NK-92 (cell line): Measurements from ENCODE around the gene ADAMTS17.
"Not testable (repeated sequence)": the region's sequence is repeated elsewhere in the genome, so short reads cannot be mapped to it uniquely, and the experiment has no call there.

ENCODE experiments used
- DNase-seq: peaks from one replicate; lab custom pipeline; 2025; ENCODE audit not compliant: unreplicated experiment; lab: John Stamatoyannopoulos, UW

ADAMTS17 gene

DNA sequence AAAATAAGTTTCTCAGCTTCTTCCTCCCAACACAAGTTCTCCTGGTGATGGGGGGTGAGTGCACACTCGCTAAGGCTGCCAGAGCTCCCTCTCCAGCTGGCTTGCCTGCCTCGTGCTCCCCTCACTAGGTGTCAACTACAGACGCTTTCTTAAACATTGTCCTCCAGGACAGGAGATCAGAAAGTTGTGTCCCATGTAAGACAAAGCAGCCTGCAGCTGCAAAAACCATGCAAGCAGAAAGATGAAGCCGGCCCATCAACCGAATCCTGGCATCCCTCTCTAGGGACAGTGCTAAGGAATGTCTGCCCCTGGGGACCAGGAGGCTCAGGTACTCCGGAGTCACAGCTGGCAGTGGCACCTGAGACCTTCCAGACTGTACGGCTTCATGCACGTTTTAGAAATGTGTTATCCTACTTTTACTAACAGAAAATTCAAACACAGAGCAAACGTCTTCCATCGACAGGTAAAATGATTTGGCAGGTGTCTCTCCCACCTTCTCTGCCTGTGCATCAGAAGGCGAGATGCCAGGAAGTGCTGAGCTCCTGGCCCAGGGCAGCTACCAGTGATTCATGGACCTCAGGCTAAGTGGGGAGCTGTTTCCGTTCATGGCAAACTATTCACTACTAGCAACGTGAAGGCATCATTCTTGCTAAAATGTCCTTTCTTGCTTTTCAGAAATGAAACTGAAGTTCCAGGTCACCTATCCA is 246.1 kb downstream of the ADAMTS17 start:
- DNase-seq = no peak

DNA sequence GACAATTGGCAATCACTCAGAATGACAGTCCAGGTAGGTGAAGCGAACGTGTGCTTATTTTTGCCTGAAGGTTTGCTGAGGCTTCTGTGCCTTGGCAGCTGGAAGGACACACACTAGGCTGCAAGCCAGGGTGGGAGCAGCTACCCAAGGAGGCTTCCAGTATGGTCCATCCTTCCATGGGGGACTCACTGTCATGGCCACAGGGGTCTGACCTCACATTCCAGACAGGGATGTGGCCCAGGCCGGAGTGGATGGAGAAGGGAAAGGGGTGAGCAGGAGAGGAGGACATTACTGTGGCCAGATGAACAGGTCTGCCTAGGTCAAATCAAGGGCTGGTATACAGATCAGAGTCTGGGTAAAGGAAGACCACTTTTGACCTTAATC is 247.7 kb downstream of the ADAMTS17 start:
- no peak for DNase-seq

DNA sequence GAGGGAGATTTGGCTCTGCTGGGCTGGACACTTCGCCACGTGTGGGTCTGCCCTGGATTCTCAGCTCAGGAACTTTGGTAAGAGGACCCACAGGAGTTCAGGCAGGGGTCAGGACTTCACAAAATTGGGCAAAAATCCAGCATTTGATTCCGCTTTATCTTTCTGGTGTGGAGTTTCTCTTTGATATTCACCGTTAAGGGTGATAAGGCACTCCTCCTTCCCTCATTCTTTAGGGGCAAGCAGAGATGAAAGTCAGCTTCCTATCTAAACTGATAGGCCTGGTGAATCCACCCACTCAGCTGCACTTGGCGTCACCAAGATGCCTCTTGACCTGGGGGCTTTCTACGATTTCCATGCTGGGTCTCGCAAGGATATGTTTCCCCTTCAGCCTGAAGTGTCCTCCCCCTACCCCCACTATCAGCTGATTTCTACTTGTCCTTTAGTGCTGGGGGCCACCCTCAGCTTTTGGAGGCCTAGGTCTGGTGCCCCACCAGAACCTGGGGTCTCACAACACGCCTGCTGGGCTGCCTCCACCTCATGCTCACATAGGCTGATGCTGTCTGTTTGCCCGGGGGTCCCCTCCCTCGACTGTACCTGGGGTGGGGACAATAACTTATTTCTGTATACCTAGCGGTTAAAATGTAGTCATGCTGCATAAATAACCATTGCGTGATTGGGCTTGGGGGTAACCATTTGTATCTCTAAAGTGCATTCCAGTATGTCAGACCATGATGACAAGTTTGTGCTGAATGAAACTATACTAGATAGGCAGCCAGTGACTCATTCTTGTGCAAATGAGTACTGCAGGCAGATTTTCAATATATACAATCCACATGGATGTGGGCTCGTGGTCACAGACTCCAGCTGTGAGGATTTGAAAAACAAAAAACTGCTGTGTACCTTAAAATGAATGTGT is 248.3 kb downstream of the ADAMTS17 start:
- DNase-seq = no peak

DNA sequence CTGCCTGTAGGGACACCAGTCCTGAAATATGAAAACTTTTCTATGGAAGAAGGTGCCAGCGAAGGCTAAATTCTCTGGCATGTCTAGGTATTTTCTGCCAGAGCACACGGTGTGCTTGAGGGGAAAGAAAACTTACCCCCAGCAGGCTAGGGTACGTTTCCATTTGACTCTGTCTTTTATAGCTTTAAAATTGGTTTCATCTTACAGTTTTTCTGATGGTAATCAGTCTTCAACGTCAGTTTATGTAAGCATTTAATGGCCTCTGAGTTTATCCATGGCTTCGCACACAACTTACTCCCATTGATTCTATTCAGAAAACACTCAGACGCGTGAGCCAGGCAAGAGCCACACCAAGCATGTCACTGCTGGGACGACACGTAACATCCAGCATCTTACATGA is 249.7 kb downstream of the ADAMTS17 start:
- no peak for DNase-seq

DNA sequence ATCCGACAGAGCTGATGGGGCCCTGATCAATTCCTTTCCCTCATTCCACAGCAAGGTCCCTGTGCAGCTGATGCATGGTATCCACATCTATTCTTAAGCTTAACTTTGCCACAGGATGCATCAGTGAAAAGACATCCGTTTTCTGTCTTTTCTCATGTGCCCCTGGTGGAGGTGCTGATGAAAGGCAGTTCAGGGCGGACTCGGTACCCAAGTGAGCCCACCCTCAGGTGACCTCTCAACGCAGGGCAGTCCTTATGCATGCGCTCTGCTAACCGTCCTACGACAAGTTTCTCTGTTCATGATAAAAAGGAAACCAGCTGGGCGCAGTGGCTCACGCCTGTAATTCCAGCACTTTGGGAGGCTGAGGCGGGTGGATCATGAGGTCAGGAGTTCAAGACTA is 251.4 kb downstream of the ADAMTS17 start:
- no peak for DNase-seq

DNA sequence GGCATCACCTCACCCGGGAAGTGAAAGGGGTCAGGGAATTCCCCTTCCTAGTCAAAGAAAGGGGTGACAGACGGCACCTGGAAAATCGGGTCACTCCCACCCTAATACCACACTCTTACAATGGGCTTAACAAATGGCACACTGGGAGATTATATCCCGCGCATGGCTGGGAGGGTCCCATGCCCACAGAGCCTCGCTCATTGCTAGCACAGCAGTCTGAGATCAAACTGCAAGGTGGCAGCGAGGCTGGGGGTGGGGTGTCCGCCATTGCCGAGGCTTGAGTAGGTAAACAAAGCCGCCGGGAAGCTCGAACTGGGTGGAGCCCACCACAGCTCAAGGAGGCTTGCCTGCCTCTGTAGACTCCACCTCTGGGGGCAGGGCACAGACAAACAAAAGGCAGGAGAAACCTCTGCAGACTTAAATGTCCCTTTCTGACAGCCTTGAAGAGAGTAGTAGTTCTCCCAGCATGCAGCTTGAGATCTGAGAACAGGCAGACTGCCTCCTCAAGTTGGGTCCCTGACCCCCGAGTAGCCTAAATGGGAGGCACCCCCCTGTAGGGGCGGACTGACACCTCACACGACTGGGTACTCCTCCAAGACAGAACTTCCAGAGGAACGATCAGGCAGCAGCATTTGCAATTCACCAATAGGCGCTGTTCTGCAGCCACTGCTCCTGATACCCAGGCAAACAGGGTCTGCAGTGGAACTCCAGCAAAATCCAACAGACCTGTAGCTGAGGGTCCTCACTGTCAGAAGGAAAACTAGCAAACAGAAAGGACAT is 257.5 kb downstream of the ADAMTS17 start:
- not testable (repeated sequence) for DNase-seq

DNA sequence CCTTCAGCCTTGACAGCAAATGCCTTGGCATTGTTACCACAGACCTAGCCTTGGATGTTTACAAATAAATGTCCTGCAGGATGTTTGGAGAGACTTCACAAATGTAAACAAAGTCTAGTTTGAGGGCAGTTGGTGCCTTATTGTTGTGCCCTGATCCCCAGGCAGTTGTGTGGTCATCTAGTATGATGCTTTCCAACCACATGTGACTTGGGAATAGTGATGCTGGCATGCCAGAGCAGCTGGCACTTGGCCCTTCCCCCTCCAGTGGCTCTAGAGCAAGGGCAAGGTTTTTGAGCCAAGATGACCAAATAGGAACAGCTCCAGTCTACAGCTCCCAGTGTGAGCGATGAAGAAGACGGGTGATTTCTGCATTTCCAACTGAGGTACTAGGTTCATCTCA is 258.2 kb downstream of the ADAMTS17 start:
- DNase-seq = no peak

DNA sequence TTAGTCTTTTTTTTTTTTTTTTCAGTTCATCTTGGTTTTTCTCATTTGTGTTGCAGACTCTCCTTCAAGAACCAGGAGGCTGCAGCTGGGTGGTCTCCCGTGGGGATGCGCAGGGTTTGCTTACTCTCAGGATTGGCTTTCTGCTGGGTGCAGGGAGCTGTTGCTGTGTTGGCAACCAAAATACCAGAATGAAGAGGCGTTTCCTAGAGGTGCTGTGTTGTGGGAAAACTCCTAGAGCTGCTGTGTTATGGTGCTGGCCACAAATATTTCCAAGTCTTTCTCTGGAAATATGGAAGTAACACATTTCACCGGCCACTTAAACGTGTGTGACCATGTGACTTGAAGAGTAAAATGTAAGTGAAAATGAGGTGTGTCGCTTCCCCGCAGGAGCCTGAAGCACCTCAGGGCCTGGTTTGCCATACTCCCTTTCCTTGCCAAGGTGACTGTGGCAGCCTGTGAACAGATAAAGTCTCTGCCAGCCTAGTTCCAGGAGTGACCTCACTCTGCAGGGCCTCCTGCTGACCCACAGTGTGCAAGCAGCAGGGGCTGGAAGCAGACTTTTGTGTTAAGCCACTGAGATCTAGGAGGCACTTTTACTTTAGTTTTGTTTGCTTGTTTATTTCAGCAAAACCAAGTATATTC is 258.9 kb downstream of the ADAMTS17 start:
- no peak for DNase-seq

DNA sequence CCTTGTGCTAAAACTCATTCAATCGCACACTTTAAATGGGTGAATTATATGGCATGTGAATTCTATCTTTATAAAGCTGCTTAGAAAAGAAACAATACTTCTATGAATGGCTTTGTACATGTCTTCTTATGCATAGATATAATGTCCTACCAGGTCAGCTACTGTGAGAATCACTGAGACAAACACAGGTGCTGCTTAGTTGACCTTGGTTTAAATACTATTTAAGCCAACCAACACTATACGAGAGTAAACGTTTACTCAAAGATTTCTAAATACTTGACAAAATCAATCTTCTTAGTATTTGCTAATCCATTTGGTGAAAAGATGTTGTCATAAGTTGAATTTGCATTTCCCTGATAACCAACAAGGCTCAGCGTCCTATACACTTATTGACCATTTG is 260.3 kb downstream of the ADAMTS17 start:
- DNase-seq = no peak

DNA sequence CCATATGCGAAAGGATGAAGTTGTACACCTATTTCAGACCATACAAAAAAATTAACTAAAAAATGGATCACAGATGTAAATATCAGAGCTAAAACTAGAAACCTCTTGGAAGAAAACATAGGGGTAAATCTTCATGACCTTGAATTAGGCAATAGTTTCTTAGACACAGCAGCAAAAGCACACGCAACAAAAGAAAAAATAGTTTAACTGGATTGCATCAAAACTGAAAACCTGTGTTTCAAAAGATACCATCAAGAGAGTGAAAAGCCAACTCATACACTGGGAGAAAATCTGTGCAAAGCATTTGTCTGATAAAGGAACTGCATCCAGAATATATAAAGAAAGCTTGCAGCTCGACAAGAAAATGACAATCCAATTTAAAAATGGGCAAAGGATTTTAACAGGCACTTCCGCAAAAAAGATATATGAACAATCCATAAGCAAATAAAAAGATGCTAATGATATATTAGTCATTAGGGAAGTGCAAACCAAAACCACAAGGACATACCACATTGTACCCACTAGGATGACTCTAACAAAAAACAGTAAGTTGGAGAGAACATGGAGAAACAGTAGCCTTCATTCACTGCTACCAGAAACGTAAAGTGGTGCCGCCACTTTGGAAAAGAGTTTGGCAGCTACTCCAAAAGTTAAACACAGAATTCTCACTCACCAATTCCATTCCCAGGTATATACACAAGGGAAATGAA is 263.1 kb downstream of the ADAMTS17 start:
- no peak for DNase-seq

DNA sequence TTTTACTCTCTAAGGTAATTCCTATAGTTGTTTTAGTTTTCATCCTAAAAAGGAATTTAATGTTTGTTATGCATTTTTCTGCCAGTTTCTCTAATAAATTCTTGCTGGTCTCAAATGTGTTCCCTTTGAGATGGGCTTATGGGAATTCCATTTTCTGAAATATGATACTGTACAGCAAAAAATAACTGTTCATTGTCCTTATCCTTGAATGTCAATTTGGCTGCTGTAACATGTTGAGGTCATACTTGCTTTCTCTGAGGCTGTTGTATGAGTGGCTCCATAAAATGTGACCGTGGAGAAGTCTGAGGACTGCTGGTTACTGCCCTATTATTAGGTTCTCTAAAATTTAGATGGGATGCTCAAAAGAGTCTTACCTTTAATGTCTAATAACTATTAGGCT is 266.5 kb downstream of the ADAMTS17 start:
- DNase-seq = no peak

DNA sequence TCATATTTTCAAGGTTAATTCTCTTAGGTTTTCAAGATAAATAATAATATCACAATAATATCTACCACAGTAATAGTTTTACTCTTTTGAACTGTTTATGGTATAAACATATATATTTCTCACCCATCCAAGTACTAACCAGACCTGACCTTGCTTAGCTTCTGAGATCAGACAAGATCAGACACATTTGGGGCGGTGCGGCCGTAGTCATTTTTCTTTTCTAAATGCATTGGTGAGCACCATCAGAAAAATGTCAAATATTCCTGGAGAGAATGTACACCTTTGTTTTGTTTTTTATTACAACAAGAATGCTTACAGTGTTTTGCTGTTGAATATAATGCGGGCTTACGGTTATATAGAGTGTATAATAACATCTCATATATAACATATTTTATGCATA is 267.8 kb downstream of the ADAMTS17 start:
- DNase-seq = no peak

DNA sequence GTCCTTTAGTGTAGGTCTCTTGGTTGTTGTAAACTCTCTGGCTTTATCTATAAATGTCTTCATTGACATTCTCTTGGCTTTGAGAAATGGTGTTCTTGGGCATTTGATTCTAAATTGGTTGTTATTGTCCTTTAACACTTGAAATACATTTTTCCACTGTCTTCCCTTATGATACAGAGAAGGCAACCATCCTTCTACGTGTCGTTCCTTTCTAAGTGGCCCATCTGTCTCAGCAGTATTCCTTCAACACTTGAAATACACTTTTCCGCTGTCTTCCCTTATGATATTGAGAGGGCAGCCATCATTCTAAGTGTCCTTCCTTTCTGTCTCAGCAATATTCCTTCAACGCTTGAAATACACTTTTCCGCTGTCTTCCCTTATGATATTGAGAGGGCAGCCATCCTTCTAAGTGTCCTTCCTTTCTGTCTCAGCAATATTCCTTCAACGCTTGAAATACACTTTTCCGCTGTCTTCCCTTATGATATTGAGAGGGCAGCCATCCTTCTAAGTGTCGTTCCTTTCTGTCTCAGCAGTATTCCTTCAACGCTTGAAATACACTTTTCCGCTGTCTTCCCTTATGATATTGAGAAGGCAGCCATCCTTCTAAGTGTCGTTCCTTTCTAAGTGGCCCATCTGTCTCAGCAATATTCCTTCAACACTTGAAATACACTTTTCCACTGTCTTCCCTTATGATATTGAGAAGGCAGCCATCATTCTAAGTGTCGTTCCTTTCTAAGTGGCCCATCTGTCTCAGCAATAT is 275.1 kb downstream of the ADAMTS17 start:
- DNase-seq = not testable (repeated sequence)

DNA sequence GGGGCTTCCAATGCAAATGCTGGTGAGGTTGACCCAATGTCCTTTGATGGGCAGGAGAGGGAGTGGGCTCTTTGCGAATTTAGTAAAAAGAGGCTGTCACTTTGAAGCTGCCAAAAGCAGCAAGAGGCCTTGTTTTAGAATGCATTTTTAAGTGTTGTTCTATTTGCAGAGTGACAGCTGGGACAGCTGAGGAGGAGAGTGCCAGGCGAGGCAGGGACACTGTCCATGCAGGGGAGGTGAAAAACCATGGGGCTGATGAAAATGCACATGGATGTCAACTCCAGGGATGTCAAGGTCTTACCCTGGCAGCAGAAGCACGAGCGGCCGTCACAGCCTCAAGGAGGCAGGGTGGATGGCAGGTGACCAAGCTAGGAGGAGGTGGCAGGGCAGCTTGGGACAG is 279.8 kb downstream of the ADAMTS17 start:
- DNase-seq = no peak

DNA sequence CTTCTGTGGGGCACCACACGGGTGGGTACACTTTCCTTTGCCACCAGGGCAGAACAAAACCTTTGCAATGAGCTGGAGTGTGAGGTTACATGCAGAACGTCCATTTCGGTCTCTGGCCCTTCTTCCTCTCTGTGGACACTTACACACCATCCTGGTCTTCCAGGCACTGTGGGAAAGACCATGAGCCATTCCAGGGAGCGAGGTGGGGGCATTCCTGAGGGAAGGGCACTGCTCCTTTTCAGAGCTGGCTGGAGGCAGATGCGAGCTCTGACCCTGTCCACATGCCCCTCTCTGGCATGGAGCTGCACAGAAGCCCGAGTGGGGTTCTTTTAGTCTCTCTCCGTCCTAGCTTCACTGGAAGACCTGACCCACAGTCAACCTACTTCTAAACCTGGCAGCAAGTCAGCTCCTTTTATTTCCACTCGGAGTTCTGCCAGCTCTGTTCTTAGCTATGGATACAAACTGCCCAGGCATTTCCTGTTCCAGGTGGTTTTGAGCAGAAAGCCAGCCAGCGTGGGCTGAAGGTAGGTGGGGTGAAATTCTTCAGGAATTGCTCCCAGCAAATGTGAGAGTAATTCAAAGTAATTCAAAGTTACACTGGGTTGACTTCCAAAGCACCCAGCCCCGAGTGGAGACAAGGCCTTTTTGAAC is 281.4 kb downstream of the ADAMTS17 start:
- no peak for DNase-seq

DNA sequence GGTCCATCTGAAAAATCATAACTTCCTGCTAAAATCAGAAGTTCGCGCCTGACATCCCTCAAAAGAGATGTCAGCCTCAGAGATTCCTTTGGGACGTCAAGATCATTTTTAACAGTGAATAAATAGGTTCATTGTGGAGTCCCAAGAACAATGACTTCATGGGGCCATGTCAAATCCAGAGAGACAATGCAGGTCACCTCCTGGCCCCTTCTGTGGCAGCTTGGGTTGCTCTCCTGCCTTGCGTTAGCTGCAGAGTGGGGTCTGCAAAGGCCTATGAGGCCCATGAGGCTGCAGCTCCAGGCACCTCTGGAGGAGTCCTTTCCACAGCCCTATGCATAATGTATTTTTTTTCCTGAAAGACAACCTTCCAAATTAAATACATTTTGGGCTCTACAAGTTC is 282.3 kb downstream of the ADAMTS17 start:
- DNase-seq = no peak

DNA sequence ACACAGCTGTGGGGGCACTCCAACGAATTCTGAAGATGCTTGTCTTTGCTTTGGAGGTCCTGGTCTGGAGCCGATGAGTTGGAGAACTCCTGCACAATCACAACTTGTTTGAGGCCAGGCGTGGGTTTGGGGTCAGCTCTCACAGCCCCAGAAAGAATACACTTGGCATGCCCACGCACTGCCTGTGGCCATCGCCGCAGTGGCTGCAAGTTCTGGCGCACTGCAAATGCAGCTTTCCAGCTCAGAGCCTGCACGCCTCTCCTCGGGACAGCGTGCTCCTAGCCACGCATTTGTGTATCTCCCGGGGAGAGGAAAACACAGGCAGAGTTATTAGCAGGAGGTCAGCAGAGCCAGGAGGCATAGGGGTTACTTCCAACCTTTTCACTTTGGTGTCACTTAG is 282.7 kb downstream of the ADAMTS17 start:
- no peak for DNase-seq

DNA sequence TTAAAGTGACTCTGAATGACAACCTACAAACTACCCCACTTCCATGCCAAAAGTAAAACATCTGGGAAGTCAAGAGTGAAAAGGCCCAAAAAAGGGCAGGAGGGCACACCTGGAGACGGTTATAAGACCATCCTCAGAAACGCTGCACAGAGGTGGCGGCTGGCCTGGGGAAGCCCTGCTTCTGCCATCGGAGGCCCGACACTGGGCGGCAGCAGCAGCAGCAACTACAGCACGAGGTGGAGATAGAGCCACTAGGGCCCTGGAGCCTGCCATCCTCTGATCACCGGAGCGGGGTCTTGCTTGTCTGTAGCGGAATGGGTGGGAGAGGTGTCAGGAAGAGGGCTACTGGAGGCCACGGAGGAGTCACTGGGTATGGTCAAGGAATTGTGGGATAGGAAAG is 283.3 kb downstream of the ADAMTS17 start:
- DNase-seq = no peak

DNA sequence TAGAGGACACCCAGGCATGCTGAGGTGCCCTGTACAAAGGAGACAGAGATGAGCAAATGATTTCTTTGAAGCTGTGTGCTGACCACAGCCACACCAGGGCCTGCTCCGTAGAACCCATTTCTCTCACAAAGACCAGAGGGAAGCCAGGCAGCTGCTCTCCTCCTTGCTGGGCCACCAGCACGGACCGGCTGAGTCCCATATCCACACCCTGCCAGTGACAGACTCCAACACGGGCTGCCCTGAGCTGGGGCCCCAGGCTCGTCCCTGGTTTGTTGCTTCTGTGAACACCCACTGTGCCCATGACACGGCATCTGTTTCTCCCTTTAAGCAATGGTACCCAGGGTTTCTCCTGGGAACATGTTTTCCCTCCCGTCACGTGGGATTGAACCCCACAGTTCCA is 284.5 kb downstream of the ADAMTS17 start:
- no peak for DNase-seq
